ENCODE results near the gene CMTM4.
"Not testable (repeated sequence)": the region's sequence is repeated elsewhere in the genome, so short reads cannot be mapped to it uniquely, and the experiment has no call there.

The CMTM4 gene

DNA sequence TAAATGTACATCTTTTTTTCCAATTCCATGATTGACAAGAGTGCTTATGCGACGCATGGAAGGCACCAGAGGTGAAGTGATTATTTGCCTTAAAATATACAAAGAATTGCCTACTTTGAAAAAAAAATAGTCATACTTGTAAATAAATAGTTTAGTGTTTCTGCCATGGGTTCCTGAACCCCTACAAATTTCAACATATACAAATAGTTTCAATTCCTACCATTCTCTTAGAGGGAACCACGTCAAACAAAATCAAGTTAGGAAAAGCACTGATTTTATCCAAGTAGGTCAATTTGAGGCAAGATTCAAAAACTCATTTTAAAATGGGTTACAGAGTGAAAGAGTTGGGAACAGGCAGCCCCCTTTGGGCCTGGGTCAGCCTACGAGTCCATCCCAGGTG is 80.4 kb downstream of the CMTM4 start:
- no peak for DNase-seq (ENCODE audit: low spot score)

DNA sequence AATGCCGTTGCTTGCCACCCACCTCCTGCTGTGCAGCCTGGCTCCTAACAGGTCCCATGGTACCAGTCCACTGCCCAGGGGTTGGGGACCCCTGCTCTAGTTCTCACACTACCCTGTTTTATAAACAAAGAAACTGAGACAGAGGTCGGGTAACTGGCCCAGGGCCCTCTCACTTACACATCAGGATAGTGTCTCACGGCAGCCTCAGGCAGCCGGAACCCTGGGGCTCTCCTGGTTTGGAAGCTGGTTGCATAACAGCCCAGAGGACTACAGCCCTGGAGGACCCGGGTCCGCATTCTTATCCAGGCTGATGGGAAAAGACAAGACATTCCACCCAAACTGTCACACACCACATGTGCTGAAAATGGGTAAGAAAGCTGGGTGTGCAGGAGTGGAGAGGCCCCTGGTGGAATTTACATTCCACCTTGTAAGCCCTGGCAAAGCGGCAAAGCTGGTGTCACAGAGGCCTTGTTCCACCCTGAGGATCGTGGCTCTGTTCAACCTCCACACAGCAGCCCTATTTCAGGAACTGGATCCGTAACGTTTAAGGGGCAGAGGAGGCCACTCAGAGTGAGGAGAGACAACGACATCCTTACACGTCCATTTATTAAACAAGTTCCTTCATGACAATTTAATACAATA is 82.3 kb downstream of the CMTM4 start:
- DNase-seq (ENCODE audit: low spot score): no peak

DNA sequence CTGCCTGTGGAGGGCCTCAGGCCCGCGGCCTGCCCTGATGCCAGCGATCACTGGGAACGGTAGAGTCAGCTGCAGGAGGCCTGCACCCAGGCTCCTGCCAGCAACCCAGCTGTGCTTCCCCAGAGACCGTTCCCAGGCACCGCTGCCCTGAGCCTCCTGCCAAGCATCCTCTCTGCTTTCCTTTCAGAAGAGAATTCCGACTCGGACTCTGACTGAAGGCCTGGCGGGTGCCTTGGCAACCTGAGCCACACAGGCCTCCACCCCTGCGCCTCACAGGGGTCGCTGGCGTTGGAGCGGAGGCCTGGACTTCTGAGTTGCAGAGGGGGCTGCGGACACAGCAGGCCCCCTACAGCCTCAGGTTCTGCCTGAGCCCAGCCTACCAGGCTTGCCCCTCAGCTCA is 84.1 kb downstream of the CMTM4 start:
- no peak for DNase-seq (ENCODE audit: low spot score)

DNA sequence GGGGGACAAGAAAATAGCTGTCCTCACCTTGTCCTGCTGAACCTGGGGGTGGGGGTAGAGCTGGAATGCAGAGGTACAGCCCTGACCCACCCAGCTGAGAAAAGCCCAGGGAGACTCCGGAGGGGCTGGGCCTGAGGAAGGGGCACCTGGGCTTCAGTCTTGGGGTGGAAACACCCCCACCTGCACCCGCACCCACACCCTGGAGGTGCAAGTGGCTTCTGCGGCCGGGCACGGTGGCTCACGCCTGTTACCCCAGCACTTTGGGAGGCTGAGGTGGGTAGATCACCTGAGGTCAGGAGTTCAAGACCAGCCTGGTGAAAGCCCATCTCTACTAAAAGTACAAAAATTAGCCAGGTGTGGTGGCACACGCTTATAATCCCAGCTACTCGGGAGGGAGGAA is 84.6 kb downstream of the CMTM4 start:
- not testable (repeated sequence) for DNase-seq (ENCODE audit: low spot score)

DNA sequence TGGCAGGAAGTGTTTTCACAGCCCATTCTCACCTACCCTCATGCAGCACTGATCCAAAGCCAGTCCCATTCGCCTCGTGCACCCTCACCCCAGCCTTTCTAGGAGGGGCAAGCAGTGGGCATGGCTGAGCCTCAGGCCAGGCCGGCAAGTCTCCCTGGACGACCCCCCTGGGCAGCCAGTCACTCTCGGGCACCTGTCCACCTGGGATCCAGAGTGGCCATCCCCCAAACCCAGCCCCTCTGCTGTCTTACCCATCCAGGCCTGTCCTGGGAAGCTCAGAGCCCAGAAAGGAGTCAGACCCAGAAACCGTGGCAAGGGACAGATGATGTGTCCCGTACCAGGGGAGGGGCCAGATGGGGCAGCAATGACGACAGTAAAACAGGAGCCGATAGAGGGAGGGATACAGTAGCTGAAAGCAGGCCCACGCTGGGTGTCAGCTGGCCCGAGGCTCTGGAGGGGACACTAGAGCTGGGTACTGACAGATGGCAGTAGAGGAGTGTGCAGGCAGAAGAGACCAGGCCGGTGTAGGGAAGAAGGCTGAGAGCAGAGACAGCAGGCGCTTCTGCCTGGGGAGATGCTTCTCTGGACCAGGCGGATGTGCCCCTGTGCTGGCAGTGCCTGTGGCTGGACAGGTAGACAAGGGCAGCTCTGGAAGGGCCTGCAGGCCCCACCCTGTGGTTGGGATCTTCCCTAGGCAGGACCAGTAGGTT is 86.3 kb downstream of the CMTM4 start:
- DNase-seq (ENCODE audit: low spot score): no peak

DNA sequence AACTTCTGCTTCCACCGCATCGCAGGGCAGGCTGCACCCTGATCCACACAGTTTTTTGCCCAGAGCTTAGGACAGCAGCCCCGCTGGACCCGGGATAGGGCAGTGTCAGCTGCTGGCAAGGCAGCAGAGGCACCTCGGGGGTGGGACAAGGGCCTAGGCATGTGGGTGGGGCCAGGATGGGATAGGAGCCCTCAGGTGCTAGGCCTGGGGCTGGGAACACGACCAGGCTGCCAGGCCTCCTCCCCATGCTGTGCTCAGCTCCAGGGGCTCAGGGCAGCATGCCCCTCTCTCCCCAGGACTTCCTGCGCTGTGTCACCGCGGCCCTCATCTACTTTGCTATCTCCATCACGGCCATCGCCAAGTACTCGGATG is 87.4 kb downstream of the CMTM4 start:
- DNase-seq (ENCODE audit: low spot score): no peak

DNA sequence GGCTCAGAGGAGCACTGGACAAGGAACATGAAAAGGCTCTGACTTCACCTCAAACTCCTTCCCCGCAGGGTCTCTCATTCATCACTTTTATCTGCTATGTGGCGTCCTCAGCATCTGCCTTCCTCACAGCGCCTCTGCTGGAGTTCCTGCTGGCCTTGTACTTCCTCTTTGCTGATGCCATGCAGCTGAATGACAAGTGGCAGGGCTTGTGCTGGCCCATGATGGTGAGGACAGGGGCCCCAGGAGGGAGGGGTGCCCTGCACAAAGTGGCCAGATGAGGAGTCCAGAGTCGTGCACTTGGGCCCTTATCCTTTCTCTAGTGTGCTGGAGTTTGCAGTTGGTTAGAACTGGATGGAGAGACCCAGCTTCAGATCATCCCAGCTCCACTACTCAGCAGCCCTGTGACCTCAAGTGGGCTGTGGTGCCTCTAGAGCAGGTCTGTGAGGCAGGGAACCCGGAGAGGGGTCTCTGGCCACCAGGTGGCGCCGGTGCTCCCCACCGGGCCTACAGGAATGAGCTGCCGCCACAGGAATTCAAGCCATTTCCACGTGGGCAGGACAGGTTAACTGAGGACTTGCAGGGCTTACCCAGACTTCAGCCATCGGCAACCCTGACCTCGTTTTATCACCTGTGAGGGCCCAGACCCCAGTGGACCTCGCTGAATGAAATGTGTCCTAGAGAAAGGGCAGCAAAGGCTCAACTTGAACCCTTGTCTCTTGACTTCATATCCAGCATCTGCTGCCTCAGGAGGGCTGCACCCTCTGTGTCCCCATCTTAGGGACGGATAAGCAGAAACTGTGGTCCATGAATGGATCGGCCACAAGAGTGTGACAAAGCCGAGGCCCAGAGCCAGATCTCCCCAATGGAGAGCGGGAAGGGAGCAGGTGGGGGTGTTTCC is 88.1 kb downstream of the CMTM4 start:
- peak; percentile 61 for DNase-seq (ENCODE audit: low spot score)

DNA sequence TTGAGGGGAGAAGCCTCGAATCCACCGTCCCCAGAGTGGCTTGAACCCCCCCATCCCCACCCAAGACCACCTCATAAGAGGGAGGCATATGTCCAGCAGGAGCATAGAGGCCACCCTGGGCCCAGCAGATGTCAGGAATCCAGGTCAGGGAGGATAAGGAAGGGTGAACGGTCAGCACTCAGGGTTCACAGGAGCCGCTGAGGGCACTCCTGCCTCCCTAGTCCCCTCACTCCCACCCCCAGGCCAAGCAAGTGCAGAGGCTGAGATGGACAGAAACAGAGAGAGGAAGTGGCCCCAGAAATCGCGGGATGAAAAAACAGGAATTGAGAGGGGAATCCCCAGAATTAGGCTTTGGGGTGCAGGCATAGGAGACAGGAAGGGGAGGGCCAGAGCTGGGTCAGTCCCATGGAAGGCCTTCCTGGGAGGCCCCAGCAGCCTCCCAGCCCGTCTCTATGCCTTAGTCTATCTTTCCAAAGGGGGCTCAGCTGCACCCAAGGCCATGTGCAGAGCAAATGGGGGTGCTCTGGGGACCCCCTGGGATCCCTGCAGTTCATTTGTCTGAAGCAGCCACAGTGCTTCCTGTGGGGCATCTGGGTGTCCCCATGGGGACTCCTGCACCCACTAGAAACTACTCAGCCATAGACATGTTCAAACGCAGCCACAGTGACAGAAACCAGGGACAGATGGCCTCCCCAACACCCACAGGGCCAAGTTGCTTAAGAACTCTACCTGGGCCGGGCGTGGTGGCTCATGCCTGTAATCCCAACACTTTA is 90.4 kb downstream of the CMTM4 start:
- DNase-seq (ENCODE audit: low spot score): no peak

DNA sequence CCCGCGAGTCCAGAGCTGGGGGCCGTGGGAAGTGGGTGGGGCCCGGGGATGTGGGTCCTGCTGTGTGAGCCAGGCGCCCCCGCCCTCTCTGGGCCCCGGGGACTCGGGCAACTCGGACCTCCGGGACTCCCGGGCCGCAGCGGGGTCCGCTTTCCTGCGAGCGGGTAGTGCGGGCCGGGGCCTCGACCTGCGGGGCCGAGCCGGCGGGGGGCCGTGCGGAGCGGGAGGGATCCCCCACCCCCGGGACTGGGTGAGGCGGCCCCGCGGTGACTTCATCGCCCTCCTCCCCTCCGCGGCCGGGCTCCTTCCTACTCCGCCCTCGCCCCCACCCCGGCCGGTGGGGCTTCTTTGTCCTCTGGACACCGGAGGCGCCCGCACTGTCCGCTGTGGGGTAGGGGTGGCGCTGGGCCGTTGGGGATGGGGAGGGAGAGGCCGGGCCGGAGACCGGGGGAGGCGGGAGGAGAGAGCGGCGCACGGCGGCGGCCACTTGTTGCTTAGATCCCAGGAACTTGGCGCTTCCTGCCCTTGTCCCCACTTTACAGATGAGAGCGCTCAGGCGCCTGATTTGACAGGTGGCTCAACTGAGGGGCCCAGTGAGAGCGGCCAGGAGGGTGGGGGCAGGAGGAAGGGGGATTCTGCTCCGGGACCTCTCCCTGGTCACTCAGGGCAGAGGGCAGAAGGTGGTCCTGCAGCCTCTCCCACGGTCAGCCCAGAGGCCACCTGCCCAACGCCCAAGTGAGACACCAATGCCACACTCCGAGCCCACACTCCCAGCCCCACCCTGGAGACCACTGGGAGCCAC is 91.2 kb downstream of the CMTM4 start:
- no peak for DNase-seq (ENCODE audit: low spot score)

DNA sequence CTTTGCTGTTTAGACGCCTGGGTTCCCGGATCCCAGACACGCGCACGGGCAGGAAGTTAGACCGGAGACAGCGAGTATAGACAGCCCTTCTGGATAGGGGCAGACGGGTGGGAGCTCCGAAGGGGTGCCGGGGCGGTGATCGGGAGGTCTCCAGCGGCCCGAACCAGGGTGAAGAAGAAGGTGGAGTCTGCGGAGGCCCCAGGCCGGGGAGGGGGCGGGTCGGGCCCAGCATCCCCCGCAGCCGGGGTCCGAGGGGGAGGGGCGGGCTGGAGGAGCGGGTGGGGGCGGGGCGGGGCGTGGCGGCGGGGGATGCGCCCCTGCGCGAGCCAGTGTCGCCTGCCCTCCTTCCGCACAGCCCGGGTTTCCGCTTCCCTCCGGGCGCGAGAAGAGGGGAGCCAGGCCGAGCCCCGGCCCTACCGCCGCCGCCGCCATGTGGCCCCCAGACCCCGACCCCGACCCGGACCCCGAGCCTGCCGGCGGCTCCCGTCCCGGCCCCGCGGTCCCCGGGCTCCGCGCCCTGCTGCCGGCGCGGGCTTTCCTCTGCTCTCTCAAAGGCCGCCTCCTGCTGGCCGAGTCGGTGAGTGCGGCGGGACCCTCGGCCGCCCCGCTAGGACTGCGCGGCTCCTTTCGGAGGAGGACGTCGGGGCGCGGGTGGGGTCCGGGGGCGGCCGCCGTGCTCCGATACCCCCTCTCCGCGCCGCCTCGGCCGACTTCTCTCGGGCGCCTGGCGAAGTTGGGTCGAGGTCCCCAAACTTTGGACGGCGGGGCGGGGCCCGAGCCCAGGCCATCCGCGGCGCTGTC is 92.0 kb downstream of the CMTM4 start, which contains the start of gene CMTM3:
Gene CMTM3 (plus strand): TSS at position 329 of the 801 bp plus-strand sequence. CDS start 102 bp downstream, at position 431.
- no peak for DNase-seq (ENCODE audit: low spot score)

DNA sequence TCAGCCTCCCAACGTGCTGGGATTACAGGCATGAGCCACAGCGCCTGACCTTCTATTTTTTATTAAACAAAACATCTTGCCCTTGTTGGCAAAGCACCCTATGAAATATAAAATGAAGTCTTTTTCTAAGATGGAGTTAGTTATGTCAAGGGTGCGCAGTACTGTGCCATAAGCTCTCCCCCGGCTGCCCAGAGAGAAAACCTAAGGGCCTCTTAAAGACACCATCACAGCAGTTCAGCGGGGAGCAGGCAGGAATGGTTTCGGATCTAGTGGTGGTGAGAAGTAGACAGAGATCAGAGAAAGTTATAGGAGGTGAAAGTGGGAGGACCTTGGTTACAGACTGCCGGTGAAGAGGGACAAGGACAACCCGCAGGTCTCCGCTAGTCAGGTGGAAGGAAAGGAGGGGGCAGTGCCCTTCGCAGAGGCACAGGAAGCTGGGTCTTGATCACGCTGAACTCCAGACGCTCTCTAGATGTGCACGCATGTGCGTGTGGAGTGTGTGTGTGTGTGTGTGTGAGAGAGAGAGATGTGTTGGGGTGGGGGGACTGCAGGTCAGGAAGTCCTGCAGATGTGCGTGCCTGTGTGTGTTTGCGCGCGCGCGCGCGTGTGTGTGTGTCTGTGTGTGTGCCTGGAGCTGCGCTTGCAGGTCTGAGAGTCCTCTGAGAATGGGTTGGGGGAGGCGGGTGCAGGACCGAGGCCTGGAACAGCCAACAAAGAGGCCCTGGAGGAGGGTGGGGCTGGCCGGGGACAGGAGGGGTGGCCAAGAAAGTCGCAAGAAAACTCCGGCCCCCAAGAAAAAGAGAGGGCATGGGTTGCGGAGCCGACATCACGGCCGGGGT is 92.8 kb downstream of the CMTM4 start:
- no peak for DNase-seq (ENCODE audit: low spot score)

DNA sequence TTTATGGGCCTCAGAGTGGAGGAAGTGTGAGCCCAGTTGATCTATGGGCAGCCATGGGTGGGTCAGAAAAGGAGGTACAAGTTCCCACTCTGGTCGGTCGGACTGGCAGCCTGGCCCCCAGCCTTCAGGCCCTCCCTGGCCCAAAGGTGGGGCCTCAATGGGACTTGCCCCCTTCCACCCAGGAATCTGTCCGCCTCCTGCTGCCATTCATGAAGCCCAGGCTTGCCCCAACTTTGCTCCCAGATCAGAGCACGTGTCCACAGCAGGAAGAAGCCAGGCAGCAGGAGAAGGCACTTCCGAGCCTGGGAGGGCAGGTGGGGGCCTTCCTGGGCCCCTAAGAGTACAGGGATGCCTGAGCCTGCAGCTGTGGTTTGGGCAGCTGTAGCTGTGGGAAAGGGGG is 95.1 kb downstream of the CMTM4 start:
- DNase-seq (ENCODE audit: low spot score): no peak

DNA sequence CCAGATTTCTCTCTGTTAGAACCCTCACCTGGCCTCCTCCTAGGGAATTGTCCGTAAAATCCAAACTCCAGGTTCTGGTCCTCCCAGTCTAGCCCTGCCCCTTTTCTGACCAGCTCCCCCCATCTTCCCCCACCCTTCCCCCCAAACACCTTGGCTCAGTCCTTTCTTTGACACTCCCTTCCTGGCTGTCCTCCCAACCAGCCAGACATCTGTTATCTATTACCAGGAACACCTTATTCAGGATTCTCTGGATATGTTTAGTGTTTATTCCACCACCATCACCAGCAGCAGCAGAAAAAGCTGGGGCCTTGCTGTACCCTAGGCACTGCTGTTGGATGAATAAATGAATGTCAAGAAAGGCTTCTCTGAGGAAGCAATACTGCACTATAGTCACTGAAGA is 96.1 kb downstream of the CMTM4 start:
- no peak for DNase-seq (ENCODE audit: low spot score)

DNA sequence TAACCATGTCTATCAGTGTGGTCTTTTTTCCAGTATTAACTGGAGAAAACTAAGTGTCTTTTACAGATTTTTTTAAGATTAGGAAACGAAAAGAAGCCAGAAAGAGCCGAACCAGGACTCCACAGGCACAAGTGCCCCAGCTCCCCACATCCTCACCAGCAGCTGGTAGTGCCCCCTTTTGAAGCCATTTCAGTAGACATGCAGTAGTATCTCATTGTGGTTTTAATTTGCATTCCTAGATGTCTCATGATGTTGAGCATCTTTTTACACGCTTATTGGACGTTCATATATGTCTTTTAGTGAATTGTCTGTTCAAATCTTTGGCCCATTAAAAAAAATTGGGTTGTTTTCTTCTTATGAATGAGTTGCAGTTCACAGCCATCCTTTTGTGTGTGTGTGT is 96.8 kb downstream of the CMTM4 start:
- no peak for DNase-seq (ENCODE audit: low spot score)

DNA sequence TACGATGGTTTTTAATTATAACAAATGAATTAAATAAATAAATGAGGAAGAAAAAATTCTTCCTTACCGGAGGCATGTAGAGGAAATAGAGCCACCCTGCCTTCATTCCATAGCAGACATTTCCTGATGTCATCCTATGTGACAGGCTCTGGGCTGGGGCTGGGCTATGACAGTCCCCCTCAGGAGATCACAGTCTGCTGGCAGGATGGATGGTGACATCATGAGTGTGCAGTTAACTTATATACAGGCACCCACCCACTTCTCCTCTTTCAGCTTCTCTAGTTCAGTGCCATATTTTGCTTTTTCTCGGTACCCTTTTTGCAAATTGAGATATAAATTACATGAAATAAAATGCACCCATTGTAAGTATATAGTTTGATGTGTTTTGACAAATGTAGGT is 98.4 kb downstream of the CMTM4 start:
- no peak for DNase-seq (ENCODE audit: low spot score)

DNA sequence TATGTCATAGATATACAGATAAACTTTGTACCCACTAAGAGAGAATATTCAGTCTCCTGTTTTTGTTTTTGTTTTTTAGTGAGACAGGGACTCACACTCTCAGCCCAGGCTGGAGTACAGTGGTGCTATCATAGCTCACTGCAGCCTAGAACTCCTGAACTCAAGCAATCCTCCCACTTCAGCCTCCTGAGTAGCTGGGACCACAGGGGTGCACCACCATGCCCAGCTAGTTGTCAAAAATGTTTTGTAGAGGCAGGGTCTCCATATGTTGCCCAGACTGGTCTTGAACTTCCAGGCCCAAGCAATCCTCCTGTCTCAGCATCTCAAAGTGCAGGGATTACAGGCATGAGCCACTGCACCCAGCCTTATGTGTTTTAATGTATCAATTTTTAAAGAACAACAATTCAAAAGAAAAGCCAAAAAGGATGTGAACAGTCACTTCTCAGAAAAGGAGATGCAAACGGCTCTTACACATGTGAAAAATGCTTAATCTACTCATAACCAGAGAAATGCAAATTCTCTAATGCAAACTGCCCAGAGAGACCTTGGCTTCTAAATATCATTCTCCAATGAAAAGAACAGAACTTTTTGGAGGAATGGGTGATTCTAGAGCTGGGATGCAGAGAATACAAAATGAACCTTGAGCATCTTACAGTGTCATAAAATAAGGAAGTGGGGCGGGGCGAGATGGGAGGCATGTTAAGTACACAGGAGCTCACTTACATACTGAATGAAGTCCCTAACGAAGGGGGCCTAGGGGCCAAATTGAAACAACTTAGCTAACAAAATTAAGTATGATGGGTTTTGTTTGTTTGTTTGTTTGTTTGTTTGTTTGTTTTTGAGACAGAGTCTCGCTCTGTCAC is 99.3 kb downstream of the CMTM4 start:
- no peak for DNase-seq (ENCODE audit: low spot score)

DNA sequence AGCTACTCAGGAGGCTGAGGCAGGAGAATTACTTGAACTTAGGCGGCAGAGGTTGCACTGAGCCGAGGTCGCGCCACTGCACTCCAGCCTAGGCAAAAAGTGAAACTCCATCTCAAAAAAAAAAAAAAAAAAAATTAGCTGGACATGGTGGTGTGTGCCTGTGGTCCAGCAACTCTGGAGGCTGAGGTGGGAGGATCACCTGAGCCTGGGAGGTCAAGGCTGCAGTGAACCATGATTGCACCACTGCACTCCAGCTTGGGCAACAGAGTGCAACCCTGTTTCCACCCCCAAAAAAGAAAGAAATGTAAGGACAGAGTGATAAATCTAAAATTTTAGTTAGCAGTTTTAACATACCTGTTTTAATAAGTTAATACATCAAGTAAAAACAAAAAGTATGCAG is 100.0 kb downstream of the CMTM4 start:
- DNase-seq (ENCODE audit: low spot score): not testable (repeated sequence)

DNA sequence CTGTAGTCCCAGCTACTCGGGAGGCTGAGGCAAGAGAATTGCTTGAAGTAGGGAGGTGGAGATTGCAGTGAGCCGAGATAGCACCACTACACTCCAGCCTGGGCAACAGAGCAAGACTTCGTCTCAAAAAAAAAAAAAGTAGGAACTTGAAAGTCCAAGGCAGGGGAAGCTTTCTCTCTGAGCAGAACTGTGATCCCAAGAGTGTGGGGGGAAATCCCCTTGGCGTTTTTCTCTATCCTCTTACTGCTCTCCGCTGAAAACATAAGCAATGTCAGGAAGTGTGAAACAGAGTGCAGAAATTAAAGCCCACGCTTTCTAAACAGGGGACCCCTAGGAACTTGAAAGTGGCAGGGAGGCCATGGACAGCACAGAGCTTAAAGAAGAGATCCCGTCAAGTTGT is 101.8 kb downstream of the CMTM4 start:
- DNase-seq (ENCODE audit: low spot score): no peak

DNA sequence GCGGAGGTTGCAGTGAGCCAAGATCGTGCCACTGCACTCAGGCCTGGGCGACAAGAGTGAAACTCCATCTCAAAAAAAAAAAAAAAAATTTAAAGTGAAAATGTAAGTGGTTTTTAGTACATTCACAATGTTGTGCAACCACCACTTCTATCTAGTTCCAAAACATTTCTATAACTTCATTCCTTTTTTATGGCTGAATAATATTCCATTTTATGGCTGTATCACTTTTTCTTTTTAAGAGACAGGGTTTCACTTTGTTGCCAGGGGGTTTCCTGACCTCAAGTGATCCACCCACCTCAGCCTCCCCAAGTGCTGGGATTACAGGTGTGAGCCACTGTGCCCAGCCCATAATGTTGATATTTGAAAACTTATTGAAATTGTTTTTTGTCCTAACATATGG is 103.7 kb downstream of the CMTM4 start:
- no peak for DNase-seq (ENCODE audit: low spot score)

All from globus pallidus (tissue), 1 donor.